Thymus (tissue), 11 donors: ENCODE measurements around the gene SSBP3. TPM values are rescaled to one million over a fixed set of nuclear protein-coding genes. Genes with fewer than 3 reads are reported as not detected.
"Not testable (repeated sequence)": the region's sequence is repeated elsewhere in the genome, so short reads cannot be mapped to it uniquely, and the experiment has no call there.

Experiments
- DNase-seq, 9 donors: peaks; one replicate each; pipeline ENCODE4 v3.0.0-alpha.2; 2013; ENCODE audit warnings: low spot score in 9 of 9, low read depth in 6 of 9, missing footprints in 1 of 9
- H3K27ac ChIP-seq, 2 donors: one replicate each; pipeline ENCODE4 v1.5.1; 2013; ENCODE audit warnings: control low read depth in 1 of 2, low read depth in 1 of 2, low read length in 1 of 2, mild to moderate bottlenecking in 1 of 2, moderate library complexity in 1 of 2
- H3K27me3 ChIP-seq, 2 donors: one replicate each; pipeline ENCODE4 v1.5.1; 2013; ENCODE audit warnings: low read length in 1 of 2; ENCODE audit not compliant: control insufficient read depth in 2 of 2, insufficient read depth in 1 of 2
- H3K36me3 ChIP-seq, 2 donors: one replicate each; pipeline ENCODE4 v1.5.1; 2013; ENCODE audit warnings: low read length in 1 of 2, mild to moderate bottlenecking in 1 of 2, moderate library complexity in 1 of 2; ENCODE audit not compliant: control insufficient read depth in 2 of 2, insufficient read depth in 2 of 2
- H3K4me1 ChIP-seq, 2 donors: one replicate each; pipeline ENCODE4 v1.5.1; 2013; ENCODE audit warnings: low read length in 2 of 2; ENCODE audit not compliant: control insufficient read depth in 2 of 2, insufficient read depth in 2 of 2
- H3K4me3 ChIP-seq, 2 donors: one replicate each; pipeline ENCODE4 v1.5.1; 2013; ENCODE audit warnings: low read length in 2 of 2, control low read depth in 1 of 2, mild to moderate bottlenecking in 1 of 2
- H3K9me3 ChIP-seq, 2 donors: one replicate each; pipeline ENCODE4 v1.5.1; 2013; ENCODE audit warnings: low read length in 1 of 2, mild to moderate bottlenecking in 1 of 2; ENCODE audit not compliant: control insufficient read depth in 2 of 2, insufficient read depth in 1 of 2
- WGBS: extraction: QIAGEN DNeasy Blood & Tissue Kit; methylation state at CpG from one replicate; pipeline ENCODE4 v1.1.7; 2013; 5-methylcytosine and 5-hydroxymethylcytosine counted together
- polyA plus RNA-seq: library from polyadenylated mRNA; stranded (reverse); fragments of 200-250 nt; gene quantifications from one replicate; pipeline ENCODE4 v1.2.3, GENCODE V29; 2013
- total RNA-seq: library from RNA; stranded (reverse); fragments of 120-200 nt; gene quantifications from one replicate; pipeline ENCODE4 v1.2.4, GENCODE V29; 2013
- donor health status: healthy.

The SSBP3 gene
- total and polyA plus RNA-seq, 2 donors: 36.8 to 55.7 TPM

DNA sequence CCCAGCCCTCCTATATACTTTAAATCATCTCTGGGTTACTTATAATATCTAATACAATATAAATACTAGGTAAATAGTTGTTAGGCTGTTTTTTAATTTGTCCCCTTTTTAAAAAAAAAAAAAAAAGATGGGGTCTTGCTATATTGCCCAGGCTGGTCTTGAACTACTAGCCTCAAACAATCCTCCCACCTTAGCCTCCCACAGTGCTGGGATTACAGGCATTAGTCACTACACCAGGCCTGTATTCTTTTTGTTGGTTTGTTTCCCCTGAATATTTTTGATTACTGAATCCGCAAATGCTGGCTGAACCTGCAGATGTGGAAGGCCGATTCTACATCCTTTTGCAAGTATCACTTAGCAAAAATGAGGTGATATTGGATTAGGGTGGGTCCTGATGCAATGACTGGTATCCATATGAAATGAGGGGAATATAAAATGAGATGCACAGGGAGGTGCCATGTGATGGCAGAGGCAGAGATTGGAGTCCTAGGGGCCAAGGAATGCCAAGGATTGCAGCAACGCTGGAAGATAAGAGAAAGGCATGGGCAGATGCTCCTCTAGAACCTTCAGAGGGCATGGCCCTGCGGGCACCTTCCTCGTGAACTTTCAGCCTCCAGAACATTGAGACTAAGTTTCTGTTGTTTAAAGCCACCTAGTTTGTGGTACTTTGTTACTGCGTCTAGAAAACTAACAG lies 58.8 kb downstream of the SSBP3 start:
- no peak for DNase-seq
- H3K27me3 ChIP-seq: no peaks in the 10 kb centered on the region
- H3K36me3 ChIP-seq: peaks cover 50 to 86% of the 10 kb centered on the region in 2 donors
- no peak overlapping the region for H3K4me3 ChIP-seq
- WGBS: 98% methylated on average over 6 of the region's 6 CpGs
- no peaks in the 10 kb centered on the region for H3K9me3 ChIP-seq
- H3K27ac ChIP-seq: no peak overlapping the region
- H3K4me1 ChIP-seq: peaks cover 2 to 12% of the 10 kb centered on the region in 2 donors

DNA sequence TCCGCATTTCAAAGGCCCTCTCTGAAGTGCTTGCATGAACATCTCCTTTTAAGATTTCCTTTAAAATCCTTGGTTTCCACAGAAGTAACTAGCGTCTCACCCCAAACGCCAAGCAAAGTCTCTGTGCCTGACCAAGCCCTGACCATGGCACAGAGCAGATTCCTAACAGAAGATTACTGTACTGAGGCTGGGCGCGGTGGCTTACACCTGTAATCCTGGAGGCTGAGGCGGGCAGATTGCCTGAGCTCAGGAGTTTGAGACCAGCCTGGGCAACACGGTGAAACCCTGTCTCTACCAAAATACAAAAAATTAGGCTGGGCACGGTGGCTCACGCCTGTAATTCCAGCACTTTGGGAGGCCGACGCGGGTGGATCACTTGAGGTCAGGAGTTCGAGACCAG lies 60.6 kb downstream of the SSBP3 start:
- Histone ChIP-seq H3K4me1 (peaks cover 2 to 13% of the 10 kb centered on the region in 2 donors), H3K36me3 (peaks cover 51 to 88% of the 10 kb centered on the region in 2 donors)
- H3K27me3 ChIP-seq, H3K9me3 ChIP-seq, H3K27ac ChIP-seq, H3K4me3 ChIP-seq, DNase-seq: not testable (repeated sequence)
- WGBS: 97% methylated on average over 13 of the region's 13 CpGs

DNA sequence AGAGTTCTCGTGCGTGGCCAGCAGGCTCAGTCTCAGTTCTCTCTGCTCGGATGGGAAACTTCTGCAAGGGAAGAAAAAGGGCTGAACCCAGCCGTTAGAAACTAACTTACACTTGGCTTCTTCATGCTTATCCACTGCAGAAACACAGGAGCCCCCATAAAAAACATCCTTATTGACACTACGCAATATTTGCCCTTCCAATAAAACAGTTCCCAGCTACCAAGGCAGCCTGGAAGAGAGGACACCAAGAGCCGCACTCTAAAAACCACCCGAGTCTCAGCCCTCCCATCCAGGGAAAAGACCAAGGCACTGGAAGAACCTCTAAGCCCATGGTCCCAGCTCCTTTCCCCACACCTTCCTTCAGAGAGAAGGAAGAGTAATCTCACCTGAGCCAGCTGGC lies 61.1 kb downstream of the SSBP3 start:
- no peaks in the 10 kb centered on the region for H3K27me3 ChIP-seq
- DNase-seq: no peak
- WGBS: 89% methylated on average over 7 of the region's 7 CpGs
- no peak overlapping the region for H3K4me3 ChIP-seq
- peaks cover 2 to 13% of the 10 kb centered on the region in 2 donors for H3K4me1 ChIP-seq
- H3K36me3 ChIP-seq: peaks cover 47 to 88% of the 10 kb centered on the region in 2 donors
- H3K27ac ChIP-seq: no peak overlapping the region
- no peaks in the 10 kb centered on the region for H3K9me3 ChIP-seq

- no peaks in the 10 kb centered on the region for H3K9me3 ChIP-seq
- no peak overlapping the region for H3K27ac ChIP-seq
- 95% methylated on average over 26 of the region's 26 CpGs for WGBS
- H3K27me3 ChIP-seq: no peaks in the 10 kb centered on the region
- no peak for DNase-seq
- no peak overlapping the region for H3K4me3 ChIP-seq
- H3K36me3 ChIP-seq: peaks cover 35 to 82% of the 10 kb centered on the region in 2 donors
- H3K4me1 ChIP-seq: peaks cover 0 to 5% of the 10 kb centered on the region in 2 donors
Measured at GRCh38 chr1:54342742-54343687, 63.2 kb downstream of the SSBP3 start.

- H3K4me1 ChIP-seq: peaks cover 0 to 6% of the 10 kb centered on the region in 2 donors
- no peaks in the 10 kb centered on the region for H3K27me3 ChIP-seq
- H3K9me3 ChIP-seq: no peaks in the 10 kb centered on the region
- no peak for DNase-seq
- no peak overlapping the region for H3K4me3 ChIP-seq
- H3K36me3 ChIP-seq: peaks cover 29 to 82% of the 10 kb centered on the region in 2 donors
- no peak overlapping the region for H3K27ac ChIP-seq
- 94% methylated on average over 2 of the region's 2 CpGs for WGBS
Measured at GRCh38 chr1:54342288-54342687, 63.9 kb downstream of the SSBP3 start.

DNA sequence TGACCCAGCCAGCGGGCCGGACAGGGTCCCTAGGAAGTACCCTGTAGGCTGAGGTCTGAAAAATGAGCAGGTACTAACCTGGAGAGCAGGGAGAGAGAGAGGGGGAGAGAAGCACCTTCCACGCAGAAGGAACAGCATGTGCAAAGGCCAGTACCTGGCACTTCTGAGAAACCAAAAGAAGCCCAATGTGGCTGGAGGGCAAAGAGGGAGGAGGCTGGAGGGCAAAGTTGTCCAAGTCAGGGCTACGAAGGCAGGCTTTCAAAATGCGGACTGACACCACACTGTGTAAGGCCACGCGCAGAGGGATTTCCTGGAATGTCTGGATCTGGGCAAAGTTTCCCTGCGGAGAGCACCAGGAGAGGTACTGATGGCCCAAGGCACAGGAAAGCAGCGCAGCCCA lies 64.4 kb downstream of the SSBP3 start:
- no peak overlapping the region for H3K27ac ChIP-seq
- H3K4me1 ChIP-seq: peaks cover 0 to 6% of the 10 kb centered on the region in 2 donors
- H3K36me3 ChIP-seq: peaks cover 34 to 82% of the 10 kb centered on the region in 2 donors
- no peak overlapping the region for H3K4me3 ChIP-seq
- no peak for DNase-seq
- H3K9me3 ChIP-seq: no peaks in the 10 kb centered on the region
- H3K27me3 ChIP-seq: no peaks in the 10 kb centered on the region
- WGBS: over 99% methylated on average over 9 of the region's 9 CpGs

GRCh38 chr1:54340878-54341277 lies 65.3 kb downstream of the SSBP3 start:
- peaks cover 42 to 86% of the 10 kb centered on the region in 2 donors for H3K36me3 ChIP-seq
- H3K27ac ChIP-seq: no peak overlapping the region
- DNase-seq: no peak
- 99% methylated on average over 5 of the region's 5 CpGs for WGBS
- no peaks in the 10 kb centered on the region for H3K9me3 ChIP-seq
- H3K4me3 ChIP-seq: no peak overlapping the region
- H3K27me3 ChIP-seq: no peaks in the 10 kb centered on the region
- peaks cover 0 to 6% of the 10 kb centered on the region in 2 donors for H3K4me1 ChIP-seq

GRCh38 chr1:54340434-54340833 lies 65.8 kb downstream of the SSBP3 start:
- no peak for DNase-seq
- H3K27me3 ChIP-seq: no peaks in the 10 kb centered on the region
- H3K36me3 ChIP-seq: peaks cover 47 to 89% of the 10 kb centered on the region in 2 donors
- peaks cover 0 to 6% of the 10 kb centered on the region in 2 donors for H3K4me1 ChIP-seq
- H3K4me3 ChIP-seq: no peak overlapping the region
- no peaks in the 10 kb centered on the region for H3K9me3 ChIP-seq
- 92% methylated on average over 6 of the region's 6 CpGs for WGBS
- H3K27ac ChIP-seq: no peak overlapping the region

DNA sequence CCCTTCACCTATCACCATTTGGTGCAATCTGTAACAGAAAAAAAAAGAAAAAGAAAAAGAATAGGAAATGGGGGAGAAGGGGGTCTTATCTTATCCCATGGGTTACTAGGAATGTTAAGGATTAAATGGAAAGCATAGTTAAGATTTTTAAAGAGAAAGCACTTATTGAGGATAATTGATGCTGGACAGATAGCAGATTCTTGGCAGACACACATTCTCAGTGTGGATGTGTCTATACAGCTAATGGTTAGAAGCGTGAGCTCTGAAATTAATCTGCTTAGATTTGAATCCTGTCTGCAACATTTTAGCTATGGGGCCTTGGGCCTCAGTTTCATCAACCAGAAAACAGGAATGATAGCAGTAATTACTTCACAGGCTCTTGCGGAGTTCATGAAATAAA lies 67.1 kb downstream of the SSBP3 start:
- Histone ChIP-seq H3K27ac (no peak overlapping the region), H3K27me3 (no peaks in the 10 kb centered on the region), H3K4me1 (peaks cover 0 to 6% of the 10 kb centered on the region in 2 donors), H3K9me3 (peaks cover 0 to 2% of the 10 kb centered on the region in 2 donors), H3K36me3 (peaks cover 38 to 88% of the 10 kb centered on the region in 2 donors), H3K4me3 (no peak overlapping the region)
- no peak for DNase-seq
- 98% methylated on average over 2 of the region's 2 CpGs for WGBS
